Small intestine (tissue), 7 donors: ENCODE measurements around the gene MLST8. TPM values are rescaled to one million over a fixed set of nuclear protein-coding genes. Genes with fewer than 3 reads are reported as not detected.

Source experiments
- DNase-seq, 2 donors: peaks; one replicate each; pipeline versions ENCODE4 v3.0.0 to v3.0.0-alpha.2; 2013
- FAIRE-seq: peaks from 2 replicates; lab custom pipeline; 2012; peaks lifted over from hg19 to GRCh38; lab: Jason Lieb, UNC
- H3K27ac ChIP-seq, 3 donors: one replicate each; pipeline ENCODE4 v1.5.1; 2013; ENCODE audit warnings: low read length in 2 of 3, mild to moderate bottlenecking in 2 of 3, control low read depth in 1 of 3, inconsistent platforms in 1 of 3, low read depth in 1 of 3, moderate library complexity in 1 of 3
- H3K27me3 ChIP-seq, 3 donors: one replicate each; pipeline ENCODE4 v1.6.1; 2013; ENCODE audit warnings: low read length in 3 of 3, inconsistent platforms in 1 of 3; ENCODE audit not compliant: control insufficient read depth in 3 of 3, insufficient read depth in 3 of 3
- H3K36me3 ChIP-seq, 3 donors: one replicate each; pipeline ENCODE4 v1.6.1; 2013; ENCODE audit warnings: low read length in 3 of 3, inconsistent platforms in 1 of 3, low read depth in 1 of 3, mild to moderate bottlenecking in 1 of 3, moderate library complexity in 1 of 3; ENCODE audit not compliant: control insufficient read depth in 3 of 3, insufficient read depth in 2 of 3
- H3K4me1 ChIP-seq, 3 donors: one replicate each; pipeline ENCODE4 v1.6.1; 2013; ENCODE audit warnings: low read length in 2 of 3, inconsistent platforms in 1 of 3, low read depth in 1 of 3, mild to moderate bottlenecking in 1 of 3, moderate library complexity in 1 of 3; ENCODE audit not compliant: control insufficient read depth in 3 of 3, insufficient read depth in 2 of 3
- H3K4me3 ChIP-seq, 3 donors: one replicate each; pipeline ENCODE4 v1.5.1; 2013; ENCODE audit warnings: low read length in 3 of 3, control low read depth in 1 of 3, inconsistent platforms in 1 of 3, low read depth in 1 of 3, mild to moderate bottlenecking in 1 of 3, moderate library complexity in 1 of 3
- H3K9me3 ChIP-seq, 2 donors: one replicate each; pipeline ENCODE4 v1.6.1; 2013; ENCODE audit warnings: low read depth in 1 of 2, low read length in 1 of 2; ENCODE audit not compliant: control insufficient read depth in 2 of 2, insufficient read depth in 1 of 2
- WGBS, 3 donors: extraction: QIAGEN DNeasy Blood & Tissue Kit; methylation state at CpG; one replicate each; pipeline ENCODE4 v1.1.7; 2013; 5-methylcytosine and 5-hydroxymethylcytosine counted together
- polyA plus RNA-seq, 4 donors: library from polyadenylated mRNA; stranded (reverse) in 3 of 4; unstranded in 1 of 4; fragments of 200-250 nt in 3 of 4; fragments of 120-200 nt in 1 of 4; gene quantifications; one replicate each; pipeline versions ENCODE4 v1.2.1 to v1.2.3, GENCODE V29; 2013
- donor health status: healthy with polysubstance abuse.
- donor health status: control.
- donor health status: control.
- donor health status: Bipolar disorder and iron deficiency.
- donor health status: healthy.

MLST8 gene
- polyA plus RNA-seq, 4 donors: 41.5 to 68.7 (median 62.7) TPM

GRCh38 chr16:2188395-2188794 lies 16.9 kb upstream of the MLST8 start:
- no peaks in the 10 kb centered on the region for H3K9me3 ChIP-seq
- FAIRE-seq: no peak
- 82 to 93% (median 86%) methylated on average over 8 of the region's 8 CpGs for WGBS, 3 donors
- no peak for DNase-seq
- peaks cover 0 to 2% (median 0%) of the 10 kb centered on the region in 3 donors for H3K27me3 ChIP-seq
- H3K36me3 ChIP-seq: no peaks in the 10 kb centered on the region
- no peak overlapping the region for H3K27ac ChIP-seq
- H3K4me1 ChIP-seq: no peaks in the 10 kb centered on the region
- H3K4me3 ChIP-seq: no peak overlapping the region

GRCh38 chr16:2189252-2189893 lies 15.9 kb upstream of the MLST8 start:
- Histone ChIP-seq H3K4me3 (no peak overlapping the region), H3K36me3 (no peaks in the 10 kb centered on the region), H3K27ac (no peak overlapping the region), H3K9me3 (no peaks in the 10 kb centered on the region), H3K27me3 (peaks cover 0 to 10% (median 0%) of the 10 kb centered on the region in 3 donors), H3K4me1 (no peaks in the 10 kb centered on the region)
- FAIRE-seq (no peak), DNase-seq (no peak)
- 67 to 87% (median 82%) methylated on average over 22 to 25 of the region's 25 CpGs for WGBS, 3 donors

- Histone ChIP-seq H3K27me3 (peaks cover 0 to 17% (median 6%) of the 10 kb centered on the region in 3 donors), H3K36me3 (no peaks in the 10 kb centered on the region), H3K4me3 (no peak overlapping the region), H3K9me3 (no peaks in the 10 kb centered on the region), H3K4me1 (peaks cover 0 to 3% (median 0%) of the 10 kb centered on the region in 3 donors), H3K27ac (no peak overlapping the region)
- FAIRE-seq (no peak), DNase-seq (no peak)
- WGBS, 3 donors: 62 to 82% (median 73%) methylated on average over 23 to 24 of the region's 24 CpGs
Observed at GRCh38 chr16:2190002-2190658, 15.1 kb upstream of the MLST8 start.

GRCh38 chr16:2190659-2191445 lies 14.4 kb upstream of the MLST8 start:
- DNase-seq (no peak), FAIRE-seq (no peak)
- WGBS, 3 donors: 78 to 82% (median 79%) methylated on average over 20 to 25 of the region's 25 CpGs
- H3K4me1 ChIP-seq: peaks cover 0 to 9% (median 0%) of the 10 kb centered on the region in 3 donors
- no peak overlapping the region for H3K27ac ChIP-seq
- H3K36me3 ChIP-seq: no peaks in the 10 kb centered on the region
- H3K27me3 ChIP-seq: peaks cover under 1 to 24% (median 13%) of the 10 kb centered on the region in 3 donors
- H3K4me3 ChIP-seq: no peak overlapping the region
- H3K9me3 ChIP-seq: no peaks in the 10 kb centered on the region

GRCh38 chr16:2191446-2191706 lies 13.9 kb upstream of the MLST8 start:
- no peak for DNase-seq
- H3K4me3 ChIP-seq: no peak overlapping the region
- FAIRE-seq: no peak
- WGBS, 3 donors: 84 to 90% (median 86%) methylated on average over 11 of the region's 11 CpGs
- peaks cover 5 to 25% (median 13%) of the 10 kb centered on the region in 3 donors for H3K27me3 ChIP-seq
- H3K9me3 ChIP-seq: no peaks in the 10 kb centered on the region
- H3K27ac ChIP-seq: no peak overlapping the region
- no peaks in the 10 kb centered on the region for H3K36me3 ChIP-seq
- peaks cover 0 to 9% (median 0%) of the 10 kb centered on the region in 3 donors for H3K4me1 ChIP-seq

GRCh38 chr16:2194166-2194834 lies 11.0 kb upstream of the MLST8 start:
- FAIRE-seq: no peak
- Histone ChIP-seq H3K36me3 (no peaks in the 10 kb centered on the region), H3K4me3 (no peak overlapping the region), H3K27ac (no peak overlapping the region), H3K27me3 (peaks cover 11 to 49% (median 25%) of the 10 kb centered on the region in 3 donors), H3K9me3 (no peaks in the 10 kb centered on the region), H3K4me1 (peaks cover 0 to 9% (median 0%) of the 10 kb centered on the region in 3 donors)
- no peak for DNase-seq
- WGBS, 3 donors: 26 to 53% (median 33%) methylated on average over 12 to 16 of the region's 16 CpGs

GRCh38 chr16:2194852-2195321 lies 10.4 kb upstream of the MLST8 start:
- DNase-seq (peak; percentile 71 to 74), FAIRE-seq (no peak)
- H3K9me3 ChIP-seq: no peaks in the 10 kb centered on the region
- no peaks in the 10 kb centered on the region for H3K36me3 ChIP-seq
- peaks cover 0 to 9% (median 0%) of the 10 kb centered on the region in 3 donors for H3K4me1 ChIP-seq
- 12 to 18% (median 13%) methylated on average over 9 to 10 of the region's 10 CpGs for WGBS, 3 donors
- peaks cover 16 to 55% (median 25%) of the 10 kb centered on the region in 3 donors for H3K27me3 ChIP-seq
- no peak overlapping the region for H3K27ac ChIP-seq
- H3K4me3 ChIP-seq: no peak overlapping the region
